HepG2 (cell line): ENCODE measurements around the gene COG4. TPM values are rescaled to one million over a fixed set of nuclear protein-coding genes. Genes with fewer than 3 reads are reported as not detected.

Experiments used
- ATAC-seq: fragments of 200-7000 bp; cut with Tn5 transposase; 3 replicates; pipeline ENCODE4 v1.9.1; 2020; ENCODE audit warnings: mild to moderate bottlenecking, moderate library complexity
- BruUV-seq: library from RNA; stranded (reverse); fragments of 400-500 nt; replicated peaks from 2 replicates; lab custom pipeline; 2021; lab: Mats Ljungman, UMichigan
- CTCF ChIA-PET: fragments of 300-600 bp; formaldehyde crosslinking; extraction: SDS; loops from one replicate; lab custom pipeline; 2021; ENCODE audit warnings: low total read pairs, inconsistent platforms, low intra/inter-chr PET ratio; lab: Yijun Ruan, JAX
- POLR2A ChIA-PET: fragments of 350-600 bp; sonication (Branson Sonifier 250); formaldehyde crosslinking; loops from one replicate; lab custom pipeline; 2020; ENCODE audit warnings: antibody characterized with exemption, inconsistent platforms; lab: Yijun Ruan, JAX
- DNase-seq: peaks from one replicate; pipeline ENCODE4 v3.0.0-alpha.2; 2015; ENCODE audit warnings: low spot score
- FAIRE-seq: peaks from 3 replicates; lab custom pipeline; 2011; peaks lifted over from hg19 to GRCh38; lab: Jason Lieb, UNC
- H2AFZ ChIP-seq: one replicate; pipeline ENCODE4 v1.6.1; 2011; ENCODE audit warnings: low read length, inconsistent platforms
- H3K27ac ChIP-seq: fragments of 300-600 bp; 3 replicates; pipeline ENCODE4 v1.8.0; 2011; ENCODE audit warnings: mixed run types, mild to moderate bottlenecking, mixed read lengths, low read length, inconsistent platforms; ENCODE audit not compliant: insufficient read depth; ENCODE audit errors: extremely low read length
- H3K27me3 ChIP-seq, 2 experiments: fragments of 200-600 bp in 1 of 2; 2 replicates in 1 of 2; 3 replicates in 1 of 2; pipeline versions ENCODE4 v1.6.0 to v1.8.0; 2011; ENCODE audit warnings: low read length in 2 of 2, mild to moderate bottlenecking in 2 of 2, moderate library complexity in 2 of 2, inconsistent platforms in 1 of 2; ENCODE audit not compliant: insufficient read depth in 2 of 2, control insufficient read depth in 1 of 2
- H3K36me3 ChIP-seq, 2 experiments: fragments of 200-600 bp in 1 of 2; replicated peaks in 1 of 2; 2 replicates in 1 of 2; 3 replicates in 1 of 2; pipeline versions ENCODE4 v1.5.1 to v1.8.0; 2011; ENCODE audit warnings: low read length in 2 of 2, inconsistent platforms in 1 of 2; ENCODE audit not compliant: insufficient read depth in 2 of 2, control insufficient read depth in 1 of 2
- H3K4me1 ChIP-seq: 2 replicates; pipeline ENCODE4 v1.5.1; 2012; ENCODE audit warnings: low read length, inconsistent platforms; ENCODE audit not compliant: insufficient read depth
- H3K4me2 ChIP-seq: 2 replicates; pipeline ENCODE4 v1.6.0; 2011; ENCODE audit warnings: low read depth, low read length, inconsistent platforms
- H3K4me3 ChIP-seq, 3 experiments: fragments of 200-600 bp in 1 of 3; sonication (generic), shearing (Covaris generic) in 1 of 3; replicated peaks in 1 of 3; 2 replicates each; pipeline ENCODE4 v1.5.1; 2011 to 2016; ENCODE audit warnings: low read length in 3 of 3, inconsistent platforms in 2 of 3, low read depth in 2 of 3, mild to moderate bottlenecking in 2 of 3, control low read depth in 1 of 3, mixed read lengths in 1 of 3; ENCODE audit not compliant: insufficient read depth in 1 of 3
- H3K79me2 ChIP-seq: one replicate; pipeline ENCODE4 v1.6.1; 2011; ENCODE audit warnings: low read length, inconsistent platforms; ENCODE audit not compliant: insufficient read depth
- H3K9ac ChIP-seq: 2 replicates; pipeline ENCODE4 v1.6.0; 2011; ENCODE audit warnings: mild to moderate bottlenecking, low read depth, low read length, inconsistent platforms; ENCODE audit not compliant: insufficient read depth
- H3K9me3 ChIP-seq: 2 replicates; pipeline ENCODE4 v1.5.1; 2012; ENCODE audit warnings: mild to moderate bottlenecking, low read length
- H4K20me1 ChIP-seq: 2 replicates; pipeline ENCODE4 v1.6.0; 2011; ENCODE audit warnings: inconsistent platforms, mild to moderate bottlenecking, low read length, moderate library complexity; ENCODE audit not compliant: insufficient read depth
- CENPX ChIP-seq: sonication (generic); formaldehyde crosslinking; IDR thresholded peaks from 2 replicates; pipeline ENCODE4 v1.9.0; 2021; ENCODE audit warnings: mild to moderate bottlenecking, missing genetic modification reagents, moderate library complexity
- GLI4 ChIP-seq: sonication (generic); formaldehyde crosslinking; IDR thresholded peaks from 2 replicates; pipeline ENCODE4 v1.5.1; 2020; ENCODE audit warnings: missing genetic modification reagents, mild to moderate bottlenecking, moderate library complexity, borderline replicate concordance
- HNRNPK ChIP-seq: fragments of 200-400 bp; formaldehyde crosslinking; IDR thresholded peaks from 2 replicates; pipeline ENCODE4 v1.6.1; 2018; ENCODE audit warnings: low read length, low read depth, moderate library complexity, mild to moderate bottlenecking; ENCODE audit not compliant: poor library complexity, severe bottlenecking
- POLR2AphosphoS5 ChIP-seq: IDR thresholded peaks from 2 replicates; pipeline ENCODE4 v1.6.1; 2012; ENCODE audit warnings: low read depth, low read length
- PRPF4 ChIP-seq: fragments of 200-400 bp; formaldehyde crosslinking; IDR thresholded peaks from 2 replicates; pipeline ENCODE4 v1.6.1; 2016; ENCODE audit warnings: low read length, low read depth; ENCODE audit not compliant: poor library complexity, severe bottlenecking
- TMF1 ChIP-seq: sonication (generic); formaldehyde crosslinking; IDR thresholded peaks from 2 replicates; pipeline ENCODE4 v1.8.1; 2022; ENCODE audit warnings: low read depth, missing genetic modification reagents
- ZNF343 ChIP-seq: sonication (generic); formaldehyde crosslinking; IDR thresholded peaks from 2 replicates; pipeline ENCODE4 v1.4.0; 2020; ENCODE audit warnings: mild to moderate bottlenecking, missing genetic modification reagents
- ZNF556 ChIP-seq: sonication (generic); formaldehyde crosslinking; IDR thresholded peaks from 2 replicates; pipeline ENCODE4 v1.4.0; 2020; ENCODE audit warnings: mild to moderate bottlenecking, missing genetic modification reagents, borderline replicate concordance
- WGBS: methylation state at CpG from one replicate; pipeline ENCODE4 v1.1.6; 2017; ENCODE audit warnings: low lambda C conversion rate; 5-methylcytosine and 5-hydroxymethylcytosine counted together
- in situ Hi-C: cut with HindIII; loops from 2 replicates; pipeline ENCODE4 v1.10.0; 2017; ENCODE audit warnings: low pct_unique_long_range_greater_than_20kb; ENCODE audit not compliant: extremely low pct_ligation_motif_present
- intact Hi-C: fragments of 100-400 bp; cut with micrococcal nuclease; formaldehyde crosslinking; loops from one replicate; pipeline ENCODE4 v1.10.0; 2022; ENCODE audit not compliant: unreplicated experiment
- polyA plus RNA-seq, 8 experiments: library from polyadenylated mRNA; depleted of rRNA in 3 of 8; stranded (reverse) in 7 of 8; unstranded in 1 of 8; fragments of >200 nt; fragmentation: Illumina TruSeq in 4 of 8; extraction: Trizol in 4 of 8; gene quantifications; 2 replicates each; pipeline versions ENCODE4 v1.2.1 to v1.2.3, GENCODE V29; 2011 to 2016; ENCODE audit warnings: low read depth in 4 of 8, missing spikeins in 1 of 8, mixed read lengths in 1 of 8; ENCODE audit not compliant: insufficient read depth in 1 of 8
- total RNA-seq, 5 experiments: library from RNA; depleted of rRNA; stranded (reverse); fragments of >200 nt; fragmentation: Illumina TruSeq; extraction: Trizol; gene quantifications; 2 replicates each; pipeline ENCODE4 v1.2.3, GENCODE V29; 2016; ENCODE audit warnings: low read depth in 1 of 5
- TF ChIP-seq, protein P1 (sequence below): sonication (generic); formaldehyde crosslinking; conservative IDR thresholded peaks from 2 replicates; pipeline ENCODE4 v1.8.0; 2022; ENCODE audit warnings: low read depth, missing genetic modification reagents

The COG4 gene
- total and polyA plus RNA-seq, 2 of the 13 experiments (the other 11 are each of a cell fraction or from before 2014, with no cell fraction given), result 51.1 to 73.8 TPM

DNA sequence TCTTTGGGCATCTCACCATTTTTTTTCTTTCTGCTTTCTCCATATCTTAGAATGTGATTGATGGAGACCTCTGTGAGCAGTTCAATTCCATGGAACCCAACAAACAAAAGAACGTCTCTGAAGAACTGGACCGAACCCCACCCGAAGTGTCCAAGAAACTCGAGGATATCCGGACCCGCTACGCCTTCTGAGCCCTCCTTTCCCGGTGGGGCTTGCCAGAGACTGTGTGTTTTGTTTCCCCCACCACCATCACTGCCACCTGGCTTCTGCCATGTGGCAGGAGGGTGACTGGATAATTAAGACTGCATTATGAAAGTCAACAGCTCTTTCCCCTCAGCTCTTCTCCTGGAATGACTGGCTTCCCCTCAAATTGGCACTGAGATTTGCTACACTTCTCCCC is 48.3 kb upstream of the COG4 start (continued):
- TF ChIP-seq HNRNPK (no peak), ZNF556 (no peak), ZNF343 (CRISPR knock-in tag) (no peak)

DNA sequence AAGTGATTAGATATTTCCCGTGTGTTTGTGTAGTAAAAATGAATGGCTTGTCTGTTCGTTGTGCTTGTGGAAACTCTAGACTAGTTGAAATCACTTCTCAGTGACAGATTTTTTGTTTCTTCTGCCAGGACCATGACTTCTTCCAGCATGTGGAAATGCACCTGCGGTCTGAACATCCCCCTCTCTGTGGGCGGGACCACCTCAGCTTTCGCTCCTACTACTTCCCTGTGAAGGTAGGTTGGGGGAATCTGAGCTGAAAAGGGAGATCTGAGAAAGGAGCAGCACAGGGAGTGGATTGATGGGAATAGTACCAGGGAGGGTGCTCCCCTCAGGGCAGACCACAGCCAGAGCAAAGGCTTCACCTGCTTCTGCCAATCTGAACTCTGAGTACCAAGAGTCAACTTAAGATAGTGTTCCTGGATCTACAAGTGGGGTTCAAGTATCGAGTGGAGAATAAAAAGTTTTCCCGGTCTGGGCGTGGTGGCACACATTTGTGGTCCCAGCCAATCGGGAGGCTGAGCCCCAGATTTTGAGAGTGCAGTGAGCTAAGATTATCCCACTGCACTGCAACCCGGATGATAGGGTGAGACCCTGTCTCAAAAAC is 47.7 kb upstream of the COG4 start:
- Histone ChIP-seq H3K27me3 (no peaks in the 10 kb centered on the region), H2AFZ (no peak overlapping the region), H3K4me2 (no peak overlapping the region), H3K27ac (no peak overlapping the region), H3K79me2 (no peaks in the 10 kb centered on the region), H3K4me1 (no peaks in the 10 kb centered on the region), H3K36me3 (peaks cover 58 to 82% of the 10 kb centered on the region in 2 experiments), H3K9me3 (no peaks in the 10 kb centered on the region), H3K4me3 (no peak overlapping the region), H4K20me1 (peaks cover 21% of the 10 kb centered on the region; the same call in 1 of the 2 replicates), H3K9ac (no peak overlapping the region)
- in situ Hi-C loops (no loop called here), intact Hi-C loops (no loop called here)
- no TSS peak for BruUV-seq
- ATAC-seq (no peak), FAIRE-seq (no peak), DNase-seq (no peak)
- WGBS, result 98% methylated on average over 10 of the region's 10 CpGs
- TF ChIP-seq POLR2AphosphoS5 (0 out of 2 replicates have a peak, but pooled peaks have one; percentile 20), PRPF4 (no peak), TMF1 (CRISPR knock-in tag) (no peak), CENPX (CRISPR knock-in tag) (no peak), GLI4 (no peak)
- TF ChIP-seq, protein P1, sequence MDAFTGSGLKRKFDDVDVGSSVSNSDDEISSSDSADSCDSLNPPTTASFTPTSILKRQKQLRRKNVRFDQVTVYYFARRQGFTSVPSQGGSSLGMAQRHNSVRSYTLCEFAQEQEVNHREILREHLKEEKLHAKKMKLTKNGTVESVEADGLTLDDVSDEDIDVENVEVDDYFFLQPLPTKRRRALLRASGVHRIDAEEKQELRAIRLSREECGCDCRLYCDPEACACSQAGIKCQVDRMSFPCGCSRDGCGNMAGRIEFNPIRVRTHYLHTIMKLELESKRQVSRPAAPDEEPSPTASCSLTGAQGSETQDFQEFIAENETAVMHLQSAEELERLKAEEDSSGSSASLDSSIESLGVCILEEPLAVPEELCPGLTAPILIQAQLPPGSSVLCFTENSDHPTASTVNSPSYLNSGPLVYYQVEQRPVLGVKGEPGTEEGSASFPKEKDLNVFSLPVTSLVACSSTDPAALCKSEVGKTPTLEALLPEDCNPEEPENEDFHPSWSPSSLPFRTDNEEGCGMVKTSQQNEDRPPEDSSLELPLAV (CRISPR knock-in tag), result no peak
- ChIA-PET CTCF (no interaction called here), POLR2A (no interaction called here)
